ENCODE results near the gene RPH3AL.

RPH3AL gene

DNA sequence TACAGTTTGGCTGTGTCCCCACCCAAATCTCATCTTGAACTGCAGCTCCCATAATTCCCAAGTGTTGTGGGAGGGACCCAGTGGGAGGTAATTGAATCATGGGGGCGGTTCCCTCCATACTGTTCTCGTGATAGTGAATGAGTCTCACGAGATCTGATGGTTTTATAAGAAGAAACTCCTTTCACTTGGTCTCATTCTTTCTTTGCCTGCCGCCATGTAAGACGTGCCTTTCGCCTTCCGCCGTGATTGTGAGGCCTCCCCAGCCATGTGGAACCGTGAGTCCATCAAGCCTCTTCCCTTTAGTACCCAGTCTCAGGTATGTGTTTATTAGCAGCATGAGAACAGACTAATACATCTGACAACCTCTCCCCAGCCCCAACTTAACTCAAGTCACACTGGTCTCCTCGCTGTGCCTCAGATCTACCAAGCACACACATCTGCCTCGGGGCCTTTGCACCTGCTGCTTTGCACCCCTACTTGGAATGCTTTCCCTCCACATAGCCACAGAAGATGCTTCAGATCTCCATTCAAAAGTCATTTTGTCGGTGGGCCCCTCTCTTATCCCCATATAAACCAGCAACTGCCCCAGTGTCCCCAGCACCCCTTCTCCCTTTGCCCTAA lies 74.4 kb downstream of the RPH3AL start:
- ATAC-seq, result no peak
- TF ChIP-seq SNAI2 (CRISPR knock-in tag; IDR thresholded peaks at IDR 0.05) (no peak), ZNF565 (CRISPR knock-in tag; conservative IDR thresholded peaks at IDR 0.05; ENCODE audit: low read depth) (no peak), PATZ1 (CRISPR knock-in tag; IDR thresholded peaks at IDR 0.05; ENCODE audit: borderline replicate concordance) (no peak), ZC3H10 (CRISPR knock-in tag; IDR thresholded peaks at IDR 0.05) (no peak), OSR1 (CRISPR knock-in tag; IDR thresholded peaks at IDR 0.05) (no peak), ESRRG (CRISPR knock-in tag; IDR thresholded peaks at IDR 0.05) (no peak), ZFP30 (CRISPR knock-in tag; IDR thresholded peaks at IDR 0.05) (no peak), TSHZ2 (CRISPR knock-in tag; IDR thresholded peaks at IDR 0.05) (no peak), ARNTL (CRISPR knock-in tag; IDR thresholded peaks at IDR 0.05; ENCODE audit: borderline replicate concordance, low read depth) (no peak), RARB (CRISPR knock-in tag; IDR thresholded peaks at IDR 0.05) (no peak), ISL1 (CRISPR knock-in tag; IDR thresholded peaks at IDR 0.05) (no peak), ZNF8 (CRISPR knock-in tag; IDR thresholded peaks at IDR 0.05) (no peak), TCF4 (CRISPR knock-in tag; IDR thresholded peaks at IDR 0.05; ENCODE audit: borderline replicate concordance) (no peak), POU6F1 (CRISPR knock-in tag; IDR thresholded peaks at IDR 0.05; ENCODE audit: borderline replicate concordance, low read depth) (no peak), TOX (CRISPR knock-in tag; IDR thresholded peaks at IDR 0.05; ENCODE audit: borderline replicate concordance) (no peak), PPARA (CRISPR knock-in tag; IDR thresholded peaks at IDR 0.05; ENCODE audit: borderline replicate concordance) (no peak)
- TF ChIP-seq, protein P1, sequence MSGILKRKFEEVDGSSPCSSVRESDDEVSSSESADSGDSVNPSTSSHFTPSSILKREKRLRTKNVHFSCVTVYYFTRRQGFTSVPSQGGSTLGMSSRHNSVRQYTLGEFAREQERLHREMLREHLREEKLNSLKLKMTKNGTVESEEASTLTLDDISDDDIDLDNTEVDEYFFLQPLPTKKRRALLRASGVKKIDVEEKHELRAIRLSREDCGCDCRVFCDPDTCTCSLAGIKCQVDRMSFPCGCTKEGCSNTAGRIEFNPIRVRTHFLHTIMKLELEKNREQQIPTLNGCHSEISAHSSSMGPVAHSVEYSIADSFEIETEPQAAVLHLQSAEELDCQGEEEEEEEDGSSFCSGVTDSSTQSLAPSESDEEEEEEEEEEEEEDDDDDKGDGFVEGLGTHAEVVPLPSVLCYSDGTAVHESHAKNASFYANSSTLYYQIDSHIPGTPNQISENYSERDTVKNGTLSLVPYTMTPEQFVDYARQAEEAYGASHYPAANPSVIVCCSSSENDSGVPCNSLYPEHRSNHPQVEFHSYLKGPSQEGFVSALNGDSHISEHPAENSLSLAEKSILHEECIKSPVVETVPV (CRISPR knock-in tag; IDR thresholded peaks at IDR 0.05), result no peak
- TF ChIP-seq, protein P2, sequence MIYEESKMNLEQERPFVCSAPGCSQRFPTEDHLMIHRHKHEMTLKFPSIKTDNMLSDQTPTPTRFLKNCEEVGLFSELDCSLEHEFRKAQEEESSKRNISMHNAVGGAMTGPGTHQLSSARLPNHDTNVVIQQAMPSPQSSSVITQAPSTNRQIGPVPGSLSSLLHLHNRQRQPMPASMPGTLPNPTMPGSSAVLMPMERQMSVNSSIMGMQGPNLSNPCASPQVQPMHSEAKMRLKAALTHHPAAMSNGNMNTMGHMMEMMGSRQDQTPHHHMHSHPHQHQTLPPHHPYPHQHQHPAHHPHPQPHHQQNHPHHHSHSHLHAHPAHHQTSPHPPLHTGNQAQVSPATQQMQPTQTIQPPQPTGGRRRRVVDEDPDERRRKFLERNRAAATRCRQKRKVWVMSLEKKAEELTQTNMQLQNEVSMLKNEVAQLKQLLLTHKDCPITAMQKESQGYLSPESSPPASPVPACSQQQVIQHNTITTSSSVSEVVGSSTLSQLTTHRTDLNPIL (CRISPR knock-in tag; IDR thresholded peaks at IDR 0.05; ENCODE audit: low read depth), result no peak

DNA sequence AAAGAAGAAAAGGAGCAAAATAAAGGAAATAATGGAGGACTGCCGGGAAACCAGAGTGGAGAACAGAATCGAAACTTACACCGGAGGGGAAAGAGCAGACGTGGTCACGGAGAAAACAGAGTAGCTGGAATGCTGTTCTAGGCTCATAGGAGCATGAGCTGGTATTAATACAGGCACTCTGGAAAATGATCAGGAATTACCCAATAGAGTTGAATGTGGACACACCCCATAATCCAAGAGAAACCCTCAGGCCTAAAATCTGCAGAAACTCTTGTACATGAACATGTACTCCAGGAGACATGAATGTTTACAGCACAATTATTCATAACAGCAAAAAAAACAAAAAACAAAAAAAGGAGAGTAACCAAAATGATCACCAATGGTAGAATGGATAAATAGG lies 77.7 kb downstream of the RPH3AL start:
- no peak for ATAC-seq
- no peak for TF ChIP-seq POU6F1 (CRISPR knock-in tag; IDR thresholded peaks at IDR 0.05; ENCODE audit: borderline replicate concordance, low read depth)
- no peak for TF ChIP-seq TOX (CRISPR knock-in tag; IDR thresholded peaks at IDR 0.05; ENCODE audit: borderline replicate concordance)
- TF ChIP-seq, protein P1 (CRISPR knock-in tag; IDR thresholded peaks at IDR 0.05), result no peak
- no peak for TF ChIP-seq ZNF70 (CRISPR knock-in tag; IDR thresholded peaks at IDR 0.05)
- no peak for TF ChIP-seq ZNF8 (CRISPR knock-in tag; IDR thresholded peaks at IDR 0.05)
- no peak for TF ChIP-seq RARB (CRISPR knock-in tag; IDR thresholded peaks at IDR 0.05)
- TF ChIP-seq PATZ1 (CRISPR knock-in tag; IDR thresholded peaks at IDR 0.05; ENCODE audit: borderline replicate concordance), result no peak
- no peak for TF ChIP-seq PPARA (CRISPR knock-in tag; IDR thresholded peaks at IDR 0.05; ENCODE audit: borderline replicate concordance)
- TF ChIP-seq ZNF565 (CRISPR knock-in tag; conservative IDR thresholded peaks at IDR 0.05; ENCODE audit: low read depth), result no peak
